ENCODE measurements around the gene MED12. TPM values are rescaled to one million over a fixed set of nuclear protein-coding genes. Genes with fewer than 3 reads are reported as not detected.

The MED12 gene
- polyA plus RNA-seq, 3 donors = 2.4 to 17.8 (median 5.0) TPM

- Histone ChIP-seq H3K9ac (ENCODE audit: insufficient read depth, low read length, poor library complexity, severe bottlenecking) (no peak overlapping the region), H3K36me3 (replicated peaks in 1 of 2; ENCODE audit: control insufficient read depth in 1 of 2, insufficient read depth in 2 of 2, low read length in 2 of 2) (peaks cover 5 to 7% of the 10 kb centered on the region in 2 donors), H3K27me3 (ENCODE audit: control insufficient read depth in 2 of 2, insufficient read depth in 2 of 2, low read length in 2 of 2) (no peaks in the 10 kb centered on the region), H3K27ac (ENCODE audit: low read depth in 1 of 2, low read length in 2 of 2) (peak overlapping the region; percentile 17 to 37), H3K4me2 (replicated peaks; ENCODE audit: extremely low read depth, low read length, poor library complexity, severe bottlenecking) (peak overlapping the region; percentile 58), H3K79me2 (ENCODE audit: insufficient read depth, low read length) (no peaks in the 10 kb centered on the region), H4K20me1 (ENCODE audit: insufficient read depth, low read length) (no peaks in the 10 kb centered on the region), H3K4me1 (ENCODE audit: control insufficient read depth in 1 of 2, insufficient read depth in 2 of 2, low read length in 2 of 2) (peaks cover 49 to 52% of the 10 kb centered on the region in 2 donors), H2AFZ (ENCODE audit: insufficient read depth, low read depth, low read length, poor library complexity, severe bottlenecking) (peak overlapping the region; percentile 42), H3K9me3 (replicated peaks in 1 of 2; ENCODE audit: control insufficient read depth in 1 of 2, insufficient read depth in 1 of 2, low read length in 2 of 2) (no peaks in the 10 kb centered on the region), H3K4me3 (replicated peaks in 1 of 3; ENCODE audit: low read depth in 2 of 3, low read length in 3 of 3) (peak overlapping the region in 1 of 3 experiments; percentile 52)
- peak overlapping the region; percentile 62 to 75 for H3K4me3 Mint-ChIP-seq
- TF ChIP-seq, protein P1, sequence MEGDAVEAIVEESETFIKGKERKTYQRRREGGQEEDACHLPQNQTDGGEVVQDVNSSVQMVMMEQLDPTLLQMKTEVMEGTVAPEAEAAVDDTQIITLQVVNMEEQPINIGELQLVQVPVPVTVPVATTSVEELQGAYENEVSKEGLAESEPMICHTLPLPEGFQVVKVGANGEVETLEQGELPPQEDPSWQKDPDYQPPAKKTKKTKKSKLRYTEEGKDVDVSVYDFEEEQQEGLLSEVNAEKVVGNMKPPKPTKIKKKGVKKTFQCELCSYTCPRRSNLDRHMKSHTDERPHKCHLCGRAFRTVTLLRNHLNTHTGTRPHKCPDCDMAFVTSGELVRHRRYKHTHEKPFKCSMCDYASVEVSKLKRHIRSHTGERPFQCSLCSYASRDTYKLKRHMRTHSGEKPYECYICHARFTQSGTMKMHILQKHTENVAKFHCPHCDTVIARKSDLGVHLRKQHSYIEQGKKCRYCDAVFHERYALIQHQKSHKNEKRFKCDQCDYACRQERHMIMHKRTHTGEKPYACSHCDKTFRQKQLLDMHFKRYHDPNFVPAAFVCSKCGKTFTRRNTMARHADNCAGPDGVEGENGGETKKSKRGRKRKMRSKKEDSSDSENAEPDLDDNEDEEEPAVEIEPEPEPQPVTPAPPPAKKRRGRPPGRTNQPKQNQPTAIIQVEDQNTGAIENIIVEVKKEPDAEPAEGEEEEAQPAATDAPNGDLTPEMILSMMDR (IDR thresholded peaks at IDR 0.05) = no peak
- H3K9me3 Mint-ChIP-seq = peaks cover 0 to 1% (median 0%) of the 10 kb centered on the region in 7 donors
- WGBS (ENCODE audit: insufficient coverage) = no CpG with 5 or more reads among the region's 10 CpGs
- H3K4me1 Mint-ChIP-seq = peaks cover 55% of the 10 kb centered on the region
- H3K36me3 Mint-ChIP-seq = peaks cover 18 to 25% of the 10 kb centered on the region in 2 donors
- H3K27me3 Mint-ChIP-seq (ENCODE audit: low read depth in 3 of 3) = peaks cover 0 to 10% (median 0%) of the 10 kb centered on the region in 3 donors
- intact Hi-C loops (cut with micrococcal nuclease) = loop anchor here in 1 of 2 donors (2.0 kb wide), 1 partner anchor 15 kb away; the partner anchor contains the start of gene MED12
- no peak for DNase-seq
- H3K27ac Mint-ChIP-seq = peak overlapping the region in 6 of 7 donors; percentile 16 to 89 (median 78)
These were observed 15.0 kb upstream of the MED12 start for GRCh38 chrX:71103110-71103983.

GRCh38 chrX:71105628-71106027 is 12.8 kb upstream of the MED12 start:
- Histone ChIP-seq H4K20me1 (ENCODE audit: insufficient read depth, low read length) (no peaks in the 10 kb centered on the region), H2AFZ (ENCODE audit: insufficient read depth, low read depth, low read length, poor library complexity, severe bottlenecking) (no peak overlapping the region), H3K4me1 (ENCODE audit: control insufficient read depth in 1 of 2, insufficient read depth in 2 of 2, low read length in 2 of 2) (peaks cover 58 to 61% of the 10 kb centered on the region in 2 donors), H3K79me2 (ENCODE audit: insufficient read depth, low read length) (peaks cover 3% of the 10 kb centered on the region), H3K27me3 (ENCODE audit: control insufficient read depth in 2 of 2, insufficient read depth in 2 of 2, low read length in 2 of 2) (no peaks in the 10 kb centered on the region), H3K4me2 (replicated peaks; ENCODE audit: extremely low read depth, low read length, poor library complexity, severe bottlenecking) (no peak overlapping the region), H3K36me3 (replicated peaks in 1 of 2; ENCODE audit: control insufficient read depth in 1 of 2, insufficient read depth in 2 of 2, low read length in 2 of 2) (peaks cover 7 to 8% of the 10 kb centered on the region in 2 donors), H3K9ac (ENCODE audit: insufficient read depth, low read length, poor library complexity, severe bottlenecking) (no peak overlapping the region), H3K4me3 (replicated peaks in 1 of 3; ENCODE audit: low read depth in 2 of 3, low read length in 3 of 3) (no peak overlapping the region), H3K9me3 (replicated peaks in 1 of 2; ENCODE audit: control insufficient read depth in 1 of 2, insufficient read depth in 1 of 2, low read length in 2 of 2) (no peaks in the 10 kb centered on the region), H3K27ac (ENCODE audit: low read depth in 1 of 2, low read length in 2 of 2) (no peak overlapping the region)
- Mint-ChIP-seq H3K27me3 (ENCODE audit: low read depth in 3 of 3) (peaks cover 0 to 3% (median 0%) of the 10 kb centered on the region in 3 donors), H3K36me3 (peaks cover 9 to 21% of the 10 kb centered on the region in 2 donors), H3K9me3 (peaks cover 0 to 1% (median 0%) of the 10 kb centered on the region in 7 donors), H3K27ac (peak overlapping the region in 2 of 7 donors; percentile 65 to 75), H3K4me3 (no peak overlapping the region), H3K4me1 (peaks cover 67% of the 10 kb centered on the region)
- intact Hi-C loops (cut with micrococcal nuclease) = no loop called here
- DNase-seq = no peak
- no CpG with 5 or more reads among the region's 3 CpGs for WGBS (ENCODE audit: insufficient coverage)
- TF ChIP-seq, protein P1 (IDR thresholded peaks at IDR 0.05) = no peak
